IPS-18c (cell line): ENCODE data around the gene MAP2K3.
A peak's percentile ranks its signal among the peaks of the same experiment; 100 is the strongest.

Experiments
- H3K4me3 ChIP-seq: 2 replicates; pipeline ENCODE4 v1.7.0; 2013; ENCODE audit warnings: low read depth, mild to moderate bottlenecking, low read length, moderate library complexity; ENCODE audit not compliant: insufficient read depth
- H3K9me3 ChIP-seq: one replicate; pipeline ENCODE4 v1.6.1; 2013; ENCODE audit warnings: mild to moderate bottlenecking, low read length, moderate library complexity; ENCODE audit not compliant: control insufficient read depth, insufficient read depth

MAP2K3 gene

GRCh38 chr17:21250854-21251253 lies 33.7 kb upstream of the MAP2K3 start:
- no peaks in the 10 kb centered on the region for H3K9me3 ChIP-seq
- H3K4me3 ChIP-seq, result no peak overlapping the region

DNA sequence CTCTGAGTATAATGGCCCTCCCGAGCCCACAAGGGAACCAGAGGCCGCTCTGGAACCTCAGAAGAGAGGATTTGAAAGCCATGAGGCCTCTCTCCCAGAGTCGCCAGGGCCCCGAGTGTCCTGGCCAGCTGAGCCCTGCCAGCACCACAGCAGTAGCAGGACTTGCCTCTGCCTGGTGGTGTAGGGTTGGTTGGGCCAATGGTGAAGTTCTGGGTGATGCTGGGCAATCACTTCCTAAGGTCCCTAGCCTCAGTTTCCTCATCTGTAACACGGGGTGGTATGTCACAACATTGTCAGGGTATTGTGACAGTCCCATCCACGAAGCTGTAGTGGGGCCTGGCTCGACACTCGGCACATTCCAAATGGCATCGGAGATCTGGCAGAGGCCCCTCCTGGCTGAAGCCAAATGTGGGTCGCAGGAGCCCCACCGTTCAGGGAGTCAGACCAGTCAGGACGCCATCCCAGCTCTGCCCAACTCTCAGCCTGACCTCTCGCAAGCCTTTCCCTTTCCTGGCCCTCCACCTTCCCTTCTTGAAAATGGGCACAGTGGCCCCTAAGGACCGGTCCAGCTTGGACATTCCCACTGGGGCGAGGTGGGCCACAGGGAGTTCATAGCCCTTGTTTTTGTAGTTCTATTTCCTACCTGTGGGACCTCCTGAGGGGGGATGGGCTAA lies 33.0 kb upstream of the MAP2K3 start:
- no peak overlapping the region for H3K4me3 ChIP-seq
- H3K9me3 ChIP-seq, result no peaks in the 10 kb centered on the region

GRCh38 chr17:21252289-21252795 lies 32.2 kb upstream of the MAP2K3 start:
- Histone ChIP-seq H3K4me3 (peak overlapping the region; percentile 60), H3K9me3 (no peaks in the 10 kb centered on the region)

GRCh38 chr17:21252796-21253645 lies 31.5 kb upstream of the MAP2K3 start, which contains the start of gene NATD1:
Gene NATD1 (minus strand): TSS chr17:21253410. CDS start chr17:21253264, 146 bp downstream.
- H3K4me3 ChIP-seq, result peak within 1 kb of the TSS; percentile 60
- no peaks in the 10 kb centered on the region for H3K9me3 ChIP-seq

DNA sequence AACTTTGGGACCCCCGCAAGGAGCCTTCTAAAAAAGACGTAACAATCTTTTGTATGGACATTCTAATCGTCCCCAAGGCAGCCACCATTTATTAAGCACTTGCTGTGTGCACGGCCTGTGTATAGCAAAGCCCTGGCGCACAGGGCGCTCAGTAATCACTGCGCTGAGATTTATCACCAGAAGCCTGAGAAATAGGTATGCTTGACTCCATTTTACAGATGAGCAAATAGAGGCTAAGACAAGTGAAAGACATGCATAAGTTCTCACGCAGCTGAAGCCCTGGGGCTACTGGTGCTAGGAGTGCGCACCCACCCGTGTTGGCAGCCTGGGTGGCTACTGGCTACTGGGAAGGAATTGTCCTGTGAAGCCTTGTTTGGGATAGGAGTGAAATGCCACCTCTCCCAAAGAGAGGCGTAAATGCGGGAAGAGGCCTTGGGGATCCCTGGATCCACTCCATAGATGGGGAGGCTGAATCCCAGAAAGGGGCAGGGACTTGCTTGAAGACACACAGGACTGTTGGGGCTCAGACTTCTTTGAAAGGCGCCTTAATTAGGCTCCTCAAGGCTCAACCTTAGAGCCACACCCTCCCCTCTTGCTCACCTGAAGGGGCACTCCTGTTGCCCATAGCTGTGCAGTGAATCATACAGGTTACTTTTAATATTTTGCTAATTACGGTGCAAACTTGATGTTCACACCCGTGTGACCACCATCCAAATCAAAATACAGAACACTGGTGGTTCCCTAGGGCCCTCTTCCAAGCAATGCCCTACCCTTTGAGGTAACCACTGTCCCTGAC lies 30.7 kb upstream of the MAP2K3 start:
- Histone ChIP-seq H3K9me3 (no peaks in the 10 kb centered on the region), H3K4me3 (peak overlapping the region; percentile 41)

GRCh38 chr17:21258593-21258992 lies 25.9 kb upstream of the MAP2K3 start:
- H3K4me3 ChIP-seq, result no peak overlapping the region
- H3K9me3 ChIP-seq, result no peaks in the 10 kb centered on the region

DNA sequence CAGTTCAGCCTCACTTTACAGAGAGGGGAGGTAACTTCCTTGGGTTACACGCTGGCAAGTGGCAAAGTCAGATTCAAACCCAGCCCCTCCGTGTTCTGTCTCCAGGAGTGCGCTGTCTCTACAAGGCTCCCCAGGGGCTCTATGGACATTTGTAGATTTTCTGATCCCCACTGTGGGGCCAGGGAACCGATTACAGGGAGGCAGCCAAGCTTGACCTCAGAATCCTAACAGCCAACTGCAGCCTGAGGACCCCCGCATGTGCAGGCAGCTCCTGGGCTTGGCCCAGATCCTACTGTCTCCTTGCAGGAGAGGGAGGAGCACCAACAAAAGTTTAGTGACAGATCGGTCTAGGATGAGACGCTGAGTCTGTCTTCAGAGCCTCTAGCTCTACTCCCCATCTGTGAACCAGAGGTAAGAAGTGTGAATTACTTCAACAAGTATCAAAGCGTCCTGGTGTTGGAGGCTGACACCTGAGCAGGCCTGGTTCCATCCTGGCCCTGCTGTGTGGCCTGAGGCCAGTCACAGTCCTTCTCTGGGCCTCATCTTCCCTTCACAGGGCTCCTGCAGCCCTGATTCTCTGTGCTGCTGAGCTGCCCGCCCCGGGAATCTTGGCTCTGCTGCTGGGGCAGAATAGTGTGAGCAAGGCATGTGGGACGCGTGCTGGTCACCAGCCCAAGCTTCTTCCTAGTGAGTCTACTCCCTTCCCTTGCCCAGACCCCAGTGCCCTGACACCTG lies 22.1 kb upstream of the MAP2K3 start:
- Histone ChIP-seq H3K9me3 (no peaks in the 10 kb centered on the region), H3K4me3 (no peak overlapping the region)

GRCh38 chr17:21263376-21263775 lies 21.1 kb upstream of the MAP2K3 start:
- H3K9me3 ChIP-seq, result no peaks in the 10 kb centered on the region
- no peak overlapping the region for H3K4me3 ChIP-seq

GRCh38 chr17:21268596-21269188 lies 15.8 kb upstream of the MAP2K3 start:
- Histone ChIP-seq H3K4me3 (no peak overlapping the region), H3K9me3 (no peaks in the 10 kb centered on the region)

GRCh38 chr17:21269394-21269793 lies 15.1 kb upstream of the MAP2K3 start:
- H3K4me3 ChIP-seq, result no peak overlapping the region
- H3K9me3 ChIP-seq, result no peaks in the 10 kb centered on the region

DNA sequence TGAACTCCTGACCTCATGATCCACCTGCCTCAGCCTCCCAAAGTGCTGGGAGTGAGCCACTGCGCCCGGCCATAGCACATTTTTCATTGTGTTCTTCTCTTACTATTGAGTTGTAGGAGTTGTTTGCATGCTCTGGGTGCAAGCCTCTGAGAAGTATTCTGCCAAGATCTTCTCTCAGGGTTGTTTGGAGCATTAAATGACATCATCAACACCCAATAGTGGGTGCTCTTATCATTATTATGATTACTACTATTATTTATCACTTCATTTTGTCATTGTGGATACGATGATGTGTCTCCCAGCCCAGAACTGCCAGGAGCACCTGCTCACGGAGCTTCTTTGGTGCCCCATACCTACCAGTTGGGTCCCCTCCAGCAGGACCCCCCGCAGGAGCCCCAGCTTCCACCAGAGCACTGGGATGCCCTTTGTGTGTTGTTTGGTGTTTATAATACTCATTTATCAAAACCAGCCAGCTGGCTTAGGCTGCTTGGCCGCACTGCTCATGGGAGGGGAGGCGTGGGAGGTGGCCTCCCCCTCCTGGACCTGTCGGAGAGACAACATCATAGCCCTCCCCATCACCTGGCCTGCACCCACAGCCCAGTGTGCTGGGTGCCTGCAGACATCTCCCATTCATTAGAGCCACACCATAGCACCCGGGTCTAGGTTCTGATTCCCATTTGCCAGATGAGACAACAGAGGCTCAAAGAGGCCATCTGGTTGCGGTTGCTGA lies 12.9 kb upstream of the MAP2K3 start:
- H3K9me3 ChIP-seq, result no peaks in the 10 kb centered on the region

DNA sequence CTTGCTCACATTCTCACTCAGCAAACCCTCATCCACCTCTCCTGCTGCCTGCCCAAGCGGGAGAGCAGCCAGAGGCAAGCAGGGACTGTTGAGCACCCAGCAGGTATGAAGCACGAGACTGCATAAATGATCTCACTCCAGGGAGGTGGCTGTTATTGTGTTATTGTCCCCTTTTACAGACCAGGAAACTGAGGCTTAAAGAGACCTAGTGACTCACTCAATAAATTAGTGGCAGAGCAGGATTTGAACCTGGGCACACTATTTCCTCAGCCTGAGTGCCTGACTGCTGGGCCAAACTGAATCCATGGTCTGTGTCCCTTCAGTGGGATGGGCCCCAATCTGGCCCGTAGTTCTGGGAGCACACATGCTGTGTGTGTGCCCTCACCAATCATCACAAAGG lies 12.3 kb upstream of the MAP2K3 start:
- no peak overlapping the region for H3K4me3 ChIP-seq
- H3K9me3 ChIP-seq, result no peaks in the 10 kb centered on the region

More for the DNA sequence above, 12.9 kb upstream of the MAP2K3 start:
- no peak overlapping the region for H3K4me3 ChIP-seq

GRCh38 chr17:21272881-21273792 lies 11.4 kb upstream of the MAP2K3 start:
- no peak overlapping the region for H3K4me3 ChIP-seq
- H3K9me3 ChIP-seq, result no peaks in the 10 kb centered on the region

DNA sequence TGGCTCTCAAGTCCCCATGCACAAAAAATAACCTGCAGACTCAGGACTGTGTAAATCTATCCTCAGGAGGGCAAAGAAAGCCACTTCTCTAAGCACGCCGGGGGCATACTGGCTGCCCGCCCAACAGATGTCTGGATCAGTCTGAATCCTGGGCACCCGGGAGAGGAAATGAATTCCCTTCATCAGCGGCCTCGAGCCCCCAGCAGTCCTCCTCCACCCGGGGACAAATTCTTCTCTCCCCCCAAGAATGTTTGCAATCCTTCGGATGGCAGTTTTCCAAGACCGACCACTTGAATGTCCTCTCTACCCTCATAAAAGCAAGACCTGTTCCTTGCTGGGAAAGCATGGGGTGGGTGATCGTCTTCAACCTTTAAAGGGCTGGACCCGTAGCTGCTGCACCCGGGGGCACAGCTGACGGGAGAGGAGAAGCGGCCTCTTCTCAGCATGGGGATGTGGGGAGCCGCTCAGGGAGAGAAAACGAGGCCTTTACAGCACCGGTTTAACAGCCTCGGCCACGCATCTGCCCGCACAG lies 9.4 kb upstream of the MAP2K3 start:
- Histone ChIP-seq H3K9me3 (no peaks in the 10 kb centered on the region), H3K4me3 (peak overlapping the region; percentile 73)
